ENCODE measurements around the gene KAT14.

DNA sequence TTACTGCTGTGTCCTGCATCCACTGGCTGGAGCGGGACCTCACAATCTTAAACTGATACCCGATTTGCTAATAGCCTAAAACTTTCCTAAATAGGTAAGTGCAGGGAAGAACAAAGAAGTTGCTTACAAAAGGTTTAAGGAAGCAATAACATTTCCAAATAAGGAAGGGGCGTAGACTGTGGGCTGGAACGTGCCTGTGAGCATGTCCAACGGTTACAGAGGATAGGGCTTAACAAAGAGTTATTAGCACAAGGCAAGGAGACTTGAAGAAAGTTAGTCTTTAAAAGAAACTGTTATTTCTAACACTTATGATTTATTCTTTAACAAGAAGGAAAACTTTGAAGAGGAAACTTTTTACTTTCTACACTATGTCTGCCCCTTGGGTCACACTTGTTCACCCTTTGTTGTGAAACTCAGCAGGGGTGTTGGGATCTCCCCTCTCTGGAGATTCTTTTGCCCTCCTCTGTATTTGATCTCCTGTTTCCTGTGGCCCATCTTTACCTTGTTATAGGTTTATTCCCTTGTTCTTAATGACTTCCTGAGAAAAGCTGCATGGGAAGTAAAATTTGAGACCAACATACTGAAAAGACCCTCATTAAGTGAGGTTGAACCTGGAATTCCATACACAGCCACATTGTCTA lies 28.7 kb downstream of the KAT14 start:
- TF ChIP-seq, protein P1, sequence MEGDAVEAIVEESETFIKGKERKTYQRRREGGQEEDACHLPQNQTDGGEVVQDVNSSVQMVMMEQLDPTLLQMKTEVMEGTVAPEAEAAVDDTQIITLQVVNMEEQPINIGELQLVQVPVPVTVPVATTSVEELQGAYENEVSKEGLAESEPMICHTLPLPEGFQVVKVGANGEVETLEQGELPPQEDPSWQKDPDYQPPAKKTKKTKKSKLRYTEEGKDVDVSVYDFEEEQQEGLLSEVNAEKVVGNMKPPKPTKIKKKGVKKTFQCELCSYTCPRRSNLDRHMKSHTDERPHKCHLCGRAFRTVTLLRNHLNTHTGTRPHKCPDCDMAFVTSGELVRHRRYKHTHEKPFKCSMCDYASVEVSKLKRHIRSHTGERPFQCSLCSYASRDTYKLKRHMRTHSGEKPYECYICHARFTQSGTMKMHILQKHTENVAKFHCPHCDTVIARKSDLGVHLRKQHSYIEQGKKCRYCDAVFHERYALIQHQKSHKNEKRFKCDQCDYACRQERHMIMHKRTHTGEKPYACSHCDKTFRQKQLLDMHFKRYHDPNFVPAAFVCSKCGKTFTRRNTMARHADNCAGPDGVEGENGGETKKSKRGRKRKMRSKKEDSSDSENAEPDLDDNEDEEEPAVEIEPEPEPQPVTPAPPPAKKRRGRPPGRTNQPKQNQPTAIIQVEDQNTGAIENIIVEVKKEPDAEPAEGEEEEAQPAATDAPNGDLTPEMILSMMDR (IDR thresholded peaks at IDR 0.05), result no peak
- no peak for TF ChIP-seq POLR2A (IDR thresholded peaks at IDR 0.05)
